ENCODE results near the gene DOCK2. TPM values are rescaled to one million over a fixed set of nuclear protein-coding genes. Genes with fewer than 3 reads are reported as not detected.
"Not testable (repeated sequence)": the region's sequence is repeated elsewhere in the genome, so short reads cannot be mapped to it uniquely, and the experiment has no call there.

The DOCK2 gene
- total RNA-seq (19.1 TPM), polyA plus RNA-seq (4.1 TPM)

- Histone ChIP-seq H3K4me1 (ENCODE audit: insufficient read depth) (no peaks in the 10 kb centered on the region), H3K4me3 (ENCODE audit: low read depth, low read length) (peak within 1 kb of the TSS; percentile 35), H3K36me3 (ENCODE audit: insufficient read depth) (no peaks in the 10 kb centered on the region), H3K27ac (ENCODE audit: low read depth) (peak within 1 kb of the TSS; percentile 24)
- WGBS, result 1% methylated on average over 42 of the region's 42 CpGs
- no peak for DNase-seq (ENCODE audit: extremely low spot score)
These were observed at the start of gene DOCK2 for GRCh38 chr5:169637085-169637548. Gene DOCK2, plus strand, starts transcription at chr5:169637275. Its CDS starts 52 bp downstream, at chr5:169637327.

GRCh38 chr5:169590602-169591001 lies 46.5 kb upstream of the DOCK2 start:
- Histone ChIP-seq H3K36me3 (ENCODE audit: insufficient read depth) (peaks cover 3% of the 10 kb centered on the region), H3K4me1 (ENCODE audit: insufficient read depth) (no peaks in the 10 kb centered on the region), H3K27ac (ENCODE audit: low read depth) (no peak overlapping the region), H3K4me3 (ENCODE audit: low read depth, low read length) (no peak overlapping the region)
- DNase-seq (ENCODE audit: extremely low spot score), result no peak
- 97% methylated on average over 3 of the region's 3 CpGs for WGBS

DNA sequence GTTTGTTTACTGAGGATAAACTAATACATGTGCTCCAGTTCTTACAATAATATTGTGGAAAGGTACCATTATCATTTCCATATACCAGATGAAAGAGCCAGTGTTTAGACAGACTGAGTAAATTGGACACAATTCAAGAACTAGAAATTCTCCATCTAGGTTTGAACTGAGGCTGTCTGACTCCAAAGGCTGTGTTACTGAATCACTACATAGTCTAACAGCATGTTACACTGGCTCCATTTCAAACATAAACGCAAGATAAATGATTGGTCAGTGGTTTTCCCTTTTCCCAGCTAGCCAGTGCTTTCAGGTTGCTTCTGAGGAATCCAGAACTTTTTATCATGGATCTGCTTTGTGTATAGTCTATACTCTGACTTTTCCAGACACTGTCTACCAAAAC lies 45.4 kb upstream of the DOCK2 start:
- H3K27ac ChIP-seq (ENCODE audit: low read depth), result no peak overlapping the region
- WGBS, result 23% methylated on average over 1 of the region's 1 CpG
- DNase-seq (ENCODE audit: extremely low spot score), result no peak
- no peak overlapping the region for H3K4me3 ChIP-seq (ENCODE audit: low read depth, low read length)
- peaks cover 3% of the 10 kb centered on the region for H3K36me3 ChIP-seq (ENCODE audit: insufficient read depth)
- no peaks in the 10 kb centered on the region for H3K4me1 ChIP-seq (ENCODE audit: insufficient read depth)

DNA sequence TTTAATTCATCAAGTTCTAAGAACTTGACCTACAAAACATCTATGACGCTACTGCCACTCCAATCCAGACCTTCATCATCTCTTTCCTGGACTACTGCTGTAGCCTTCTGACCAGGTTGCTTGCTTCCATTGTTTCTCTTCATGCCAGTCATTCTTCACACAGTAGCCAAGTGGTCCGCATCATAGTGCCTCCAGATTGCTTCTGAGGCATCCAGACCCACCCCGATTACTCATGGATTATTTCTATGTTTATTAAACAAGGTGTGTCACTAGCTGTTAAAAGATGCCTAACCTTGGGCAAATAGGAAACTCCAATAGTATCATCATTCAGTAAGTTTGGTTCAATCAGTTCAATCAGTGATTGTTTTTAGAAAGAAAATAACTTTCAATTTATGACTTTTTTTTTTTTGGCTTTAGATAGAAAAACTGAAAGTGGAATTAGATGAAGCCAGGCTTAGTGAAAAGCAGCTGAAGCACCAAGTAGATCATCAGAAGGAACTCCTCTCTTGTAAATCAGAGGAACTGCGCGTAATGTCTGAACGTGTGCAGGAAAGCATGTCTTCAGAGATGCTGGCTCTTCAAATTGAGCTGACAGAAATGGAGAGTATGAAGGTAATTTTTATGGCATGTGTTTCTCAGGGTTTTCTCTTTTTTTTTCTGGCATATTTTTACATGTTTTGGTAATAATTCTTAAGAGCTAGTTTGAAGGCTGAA lies 44.0 kb upstream of the DOCK2 start:
- H3K4me1 ChIP-seq (ENCODE audit: insufficient read depth), result no peaks in the 10 kb centered on the region
- no peak overlapping the region for H3K4me3 ChIP-seq (ENCODE audit: low read depth, low read length)
- DNase-seq (ENCODE audit: extremely low spot score), result no peak
- WGBS, result 94% methylated on average over 6 of the region's 6 CpGs
- H3K27ac ChIP-seq (ENCODE audit: low read depth), result no peak overlapping the region
- peaks cover 3% of the 10 kb centered on the region for H3K36me3 ChIP-seq (ENCODE audit: insufficient read depth)

- no peak overlapping the region for H3K4me3 ChIP-seq (ENCODE audit: low read depth, low read length)
- H3K27ac ChIP-seq (ENCODE audit: low read depth), result no peak overlapping the region
- no peak for DNase-seq (ENCODE audit: extremely low spot score)
- peaks cover 2% of the 10 kb centered on the region for H3K36me3 ChIP-seq (ENCODE audit: insufficient read depth)
- no peaks in the 10 kb centered on the region for H3K4me1 ChIP-seq (ENCODE audit: insufficient read depth)
- 78% methylated on average over 1 of the region's 1 CpG for WGBS
These were observed 41.8 kb upstream of the DOCK2 start for GRCh38 chr5:169595172-169595820.

DNA sequence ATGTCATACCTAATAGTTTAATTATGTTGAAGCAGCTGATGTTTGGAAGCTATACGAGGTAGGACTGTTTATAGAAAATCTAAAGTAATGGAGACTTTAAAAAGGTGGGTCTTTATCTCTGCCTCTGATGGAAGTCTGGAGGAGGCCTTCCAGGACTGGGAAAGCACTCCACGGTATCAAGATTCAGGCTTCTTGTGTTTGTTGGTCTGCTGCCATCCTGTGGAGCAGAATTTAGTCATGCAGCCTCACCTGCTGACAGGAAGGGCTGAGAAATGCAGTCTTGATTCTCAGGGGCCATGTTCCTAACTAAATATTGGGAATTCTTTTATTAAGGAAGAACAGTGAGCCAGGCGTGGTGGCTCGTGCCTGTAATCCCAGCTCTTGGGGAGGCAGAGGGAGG lies 37.6 kb upstream of the DOCK2 start:
- DNase-seq (ENCODE audit: extremely low spot score), result no peak
- H3K36me3 ChIP-seq (ENCODE audit: insufficient read depth), result no peaks in the 10 kb centered on the region
- no peaks in the 10 kb centered on the region for H3K4me1 ChIP-seq (ENCODE audit: insufficient read depth)
- H3K27ac ChIP-seq (ENCODE audit: low read depth), result no peak overlapping the region
- H3K4me3 ChIP-seq (ENCODE audit: low read depth, low read length), result no peak overlapping the region
- WGBS, result 88% methylated on average over 4 of the region's 4 CpGs

- Histone ChIP-seq H3K36me3 (ENCODE audit: insufficient read depth) (no peaks in the 10 kb centered on the region), H3K27ac (ENCODE audit: low read depth) (no peak overlapping the region), H3K4me3 (ENCODE audit: low read depth, low read length) (no peak overlapping the region), H3K4me1 (ENCODE audit: insufficient read depth) (no peaks in the 10 kb centered on the region)
- no peak for DNase-seq (ENCODE audit: extremely low spot score)
These were observed 34.5 kb upstream of the DOCK2 start for GRCh38 chr5:169602535-169602934.

- Histone ChIP-seq H3K36me3 (ENCODE audit: insufficient read depth) (no peaks in the 10 kb centered on the region), H3K4me3 (ENCODE audit: low read depth, low read length) (no peak overlapping the region), H3K27ac (ENCODE audit: low read depth) (no peak overlapping the region), H3K4me1 (ENCODE audit: insufficient read depth) (no peaks in the 10 kb centered on the region)
- 94% methylated on average over 3 of the region's 3 CpGs for WGBS
- no peak for DNase-seq (ENCODE audit: extremely low spot score)
These were observed 30.8 kb upstream of the DOCK2 start for GRCh38 chr5:169606279-169606678.

- H3K4me3 ChIP-seq (ENCODE audit: low read depth, low read length), result no peak overlapping the region
- 84% methylated on average over 2 of the region's 2 CpGs for WGBS
- no peaks in the 10 kb centered on the region for H3K4me1 ChIP-seq (ENCODE audit: insufficient read depth)
- DNase-seq (ENCODE audit: extremely low spot score), result no peak
- no peaks in the 10 kb centered on the region for H3K36me3 ChIP-seq (ENCODE audit: insufficient read depth)
- H3K27ac ChIP-seq (ENCODE audit: low read depth), result no peak overlapping the region
These were observed 29.2 kb upstream of the DOCK2 start for GRCh38 chr5:169607882-169608281.

GRCh38 chr5:169609716-169610115 lies 27.4 kb upstream of the DOCK2 start:
- no peaks in the 10 kb centered on the region for H3K4me1 ChIP-seq (ENCODE audit: insufficient read depth)
- no peak overlapping the region for H3K27ac ChIP-seq (ENCODE audit: low read depth)
- no peaks in the 10 kb centered on the region for H3K36me3 ChIP-seq (ENCODE audit: insufficient read depth)
- no peak for DNase-seq (ENCODE audit: extremely low spot score)
- H3K4me3 ChIP-seq (ENCODE audit: low read depth, low read length), result no peak overlapping the region
- 72% methylated on average over 3 of the region's 3 CpGs for WGBS

DNA sequence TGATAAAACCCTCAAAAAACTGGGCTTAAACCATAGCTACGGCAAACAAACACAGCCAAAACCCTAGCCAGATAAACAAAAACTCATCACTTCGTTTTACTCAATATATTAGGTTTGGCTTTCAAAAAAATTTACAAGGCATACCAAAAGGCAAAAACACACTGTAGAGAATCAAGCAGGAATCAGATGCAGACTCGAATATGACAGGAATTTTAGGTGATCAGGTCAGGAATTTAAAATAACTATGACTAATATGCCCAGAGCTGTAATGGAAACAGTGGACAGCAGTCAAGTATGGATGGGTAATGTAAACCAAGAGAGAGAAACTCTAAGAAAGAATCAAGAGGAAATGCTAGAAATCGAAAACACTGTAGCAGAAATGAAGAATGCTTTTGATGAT lies 26.5 kb upstream of the DOCK2 start:
- WGBS, result 79% methylated on average over 4 of the region's 4 CpGs
- Histone ChIP-seq H3K36me3 (ENCODE audit: insufficient read depth) (no peaks in the 10 kb centered on the region), H3K4me1 (ENCODE audit: insufficient read depth) (no peaks in the 10 kb centered on the region), H3K27ac (ENCODE audit: low read depth) (no peak overlapping the region), H3K4me3 (ENCODE audit: low read depth, low read length) (no peak overlapping the region)
- DNase-seq (ENCODE audit: extremely low spot score), result no peak

GRCh38 chr5:169615561-169615960 lies 21.5 kb upstream of the DOCK2 start:
- Histone ChIP-seq H3K4me3 (ENCODE audit: low read depth, low read length) (no peak overlapping the region), H3K36me3 (ENCODE audit: insufficient read depth) (no peaks in the 10 kb centered on the region), H3K4me1 (ENCODE audit: insufficient read depth) (no peaks in the 10 kb centered on the region), H3K27ac (ENCODE audit: low read depth) (no peak overlapping the region)
- 67% methylated on average over 1 of the region's 1 CpG for WGBS
- DNase-seq (ENCODE audit: extremely low spot score), result no peak

- WGBS, result 91% methylated on average over 2 of the region's 2 CpGs
- DNase-seq (ENCODE audit: extremely low spot score); H3K36me3 ChIP-seq (ENCODE audit: insufficient read depth); H3K4me3 ChIP-seq (ENCODE audit: low read depth, low read length); H3K4me1 ChIP-seq (ENCODE audit: insufficient read depth); H3K27ac ChIP-seq (ENCODE audit: low read depth): not testable (repeated sequence)
These were observed 12.8 kb upstream of the DOCK2 start for GRCh38 chr5:169624307-169624706.

- 75% methylated on average over 1 of the region's 1 CpG for WGBS
- H3K27ac ChIP-seq (ENCODE audit: low read depth), result no peak overlapping the region
- no peak for DNase-seq (ENCODE audit: extremely low spot score)
- no peaks in the 10 kb centered on the region for H3K36me3 ChIP-seq (ENCODE audit: insufficient read depth)
- H3K4me1 ChIP-seq (ENCODE audit: insufficient read depth), result no peaks in the 10 kb centered on the region
- H3K4me3 ChIP-seq (ENCODE audit: low read depth, low read length), result no peak overlapping the region
These were observed 10.3 kb upstream of the DOCK2 start for GRCh38 chr5:169626779-169627178.

Data from urinary bladder (tissue), 4 donors.